ENCODE data around the gene PEPD.

- TF ChIP-seq, protein P1, sequence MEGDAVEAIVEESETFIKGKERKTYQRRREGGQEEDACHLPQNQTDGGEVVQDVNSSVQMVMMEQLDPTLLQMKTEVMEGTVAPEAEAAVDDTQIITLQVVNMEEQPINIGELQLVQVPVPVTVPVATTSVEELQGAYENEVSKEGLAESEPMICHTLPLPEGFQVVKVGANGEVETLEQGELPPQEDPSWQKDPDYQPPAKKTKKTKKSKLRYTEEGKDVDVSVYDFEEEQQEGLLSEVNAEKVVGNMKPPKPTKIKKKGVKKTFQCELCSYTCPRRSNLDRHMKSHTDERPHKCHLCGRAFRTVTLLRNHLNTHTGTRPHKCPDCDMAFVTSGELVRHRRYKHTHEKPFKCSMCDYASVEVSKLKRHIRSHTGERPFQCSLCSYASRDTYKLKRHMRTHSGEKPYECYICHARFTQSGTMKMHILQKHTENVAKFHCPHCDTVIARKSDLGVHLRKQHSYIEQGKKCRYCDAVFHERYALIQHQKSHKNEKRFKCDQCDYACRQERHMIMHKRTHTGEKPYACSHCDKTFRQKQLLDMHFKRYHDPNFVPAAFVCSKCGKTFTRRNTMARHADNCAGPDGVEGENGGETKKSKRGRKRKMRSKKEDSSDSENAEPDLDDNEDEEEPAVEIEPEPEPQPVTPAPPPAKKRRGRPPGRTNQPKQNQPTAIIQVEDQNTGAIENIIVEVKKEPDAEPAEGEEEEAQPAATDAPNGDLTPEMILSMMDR (IDR thresholded peaks at IDR 0.05 in 2 of 3, conservative IDR thresholded peaks at IDR 0.05 in 1 of 3; ENCODE audit: borderline replicate concordance in 1 of 3, insufficient read depth in 1 of 3, low read depth in 2 of 3, low read length in 2 of 3), result no peak
- TF ChIP-seq CEBPB (IDR thresholded peaks at IDR 0.05; ENCODE audit: low read depth), result no peak
- no peak for TF ChIP-seq POLR2AphosphoS5 (IDR thresholded peaks at IDR 0.05; ENCODE audit: low read depth, low read length)
- no peak for TF ChIP-seq JUND (IDR thresholded peaks at IDR 0.05)
- TF ChIP-seq SIN3A (IDR thresholded peaks at IDR 0.05; ENCODE audit: low read depth), result no peak
- TF ChIP-seq YY1 (IDR thresholded peaks at IDR 0.05; ENCODE audit: extremely low read depth, insufficient replicate concordance, low read depth, low read length), result no peak
- TF ChIP-seq SRF (IDR thresholded peaks at IDR 0.05; ENCODE audit: low read depth), result no peak
- TF ChIP-seq EZH2phosphoT487 (IDR thresholded peaks at IDR 0.05; ENCODE audit: borderline replicate concordance), result no peak
- TF ChIP-seq POLR2A (IDR thresholded peaks at IDR 0.05; ENCODE audit: borderline replicate concordance, extremely low read depth, insufficient read depth, insufficient read length), result no peak
- TF ChIP-seq EGR1 (IDR thresholded peaks at IDR 0.05; ENCODE audit: low read depth), result no peak
- TF ChIP-seq, protein P2, sequence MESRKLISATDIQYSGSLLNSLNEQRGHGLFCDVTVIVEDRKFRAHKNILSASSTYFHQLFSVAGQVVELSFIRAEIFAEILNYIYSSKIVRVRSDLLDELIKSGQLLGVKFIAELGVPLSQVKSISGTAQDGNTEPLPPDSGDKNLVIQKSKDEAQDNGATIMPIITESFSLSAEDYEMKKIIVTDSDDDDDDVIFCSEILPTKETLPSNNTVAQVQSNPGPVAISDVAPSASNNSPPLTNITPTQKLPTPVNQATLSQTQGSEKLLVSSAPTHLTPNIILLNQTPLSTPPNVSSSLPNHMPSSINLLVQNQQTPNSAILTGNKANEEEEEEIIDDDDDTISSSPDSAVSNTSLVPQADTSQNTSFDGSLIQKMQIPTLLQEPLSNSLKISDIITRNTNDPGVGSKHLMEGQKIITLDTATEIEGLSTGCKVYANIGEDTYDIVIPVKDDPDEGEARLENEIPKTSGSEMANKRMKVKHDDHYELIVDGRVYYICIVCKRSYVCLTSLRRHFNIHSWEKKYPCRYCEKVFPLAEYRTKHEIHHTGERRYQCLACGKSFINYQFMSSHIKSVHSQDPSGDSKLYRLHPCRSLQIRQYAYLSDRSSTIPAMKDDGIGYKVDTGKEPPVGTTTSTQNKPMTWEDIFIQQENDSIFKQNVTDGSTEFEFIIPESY (IDR thresholded peaks at IDR 0.05; ENCODE audit: extremely low read depth, insufficient replicate concordance, low read length), result no peak
These were observed 39.1 kb downstream of the PEPD start for GRCh38 chr19:33482476-33482875.

Data from HCT116 (cell line).